ENCODE measurements around the gene ENPEP. TPM values are rescaled to one million over a fixed set of nuclear protein-coding genes. Genes with fewer than 3 reads are reported as not detected.
"Not testable (repeated sequence)": the region's sequence is repeated elsewhere in the genome, so short reads cannot be mapped to it uniquely, and the experiment has no call there.

The ENPEP gene
- total and polyA plus RNA-seq, 2 donors (not counting 1 experiment from before 2014, with no cell fraction given), result not detected

DNA sequence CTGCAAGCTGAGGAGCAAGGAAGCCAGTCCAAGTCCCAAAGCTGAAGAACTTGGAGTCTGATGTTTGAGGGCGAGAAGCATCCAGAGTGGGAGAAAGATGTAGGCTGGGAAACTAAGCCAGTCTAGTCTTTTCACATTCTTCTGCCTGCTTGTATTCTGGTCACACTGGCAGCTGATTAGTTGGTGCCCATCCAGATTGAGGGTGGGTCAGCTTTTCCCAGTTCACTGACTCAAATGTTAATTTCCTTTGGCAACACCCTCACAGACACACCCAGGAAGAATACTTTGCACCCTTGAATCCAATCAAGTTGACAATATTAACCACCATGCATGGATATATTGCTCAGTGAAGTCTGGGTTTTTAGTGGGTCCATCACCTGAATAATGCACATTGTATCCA is 36.7 kb upstream of the ENPEP start:
- 100% methylated on average over 1 of the region's 1 CpG for WGBS (ENCODE audit: insufficient coverage)
- POLR2A ChIA-PET; H3K27ac ChIP-seq (ENCODE audit: low read length in 2 of 2); H3K9me3 ChIP-seq (ENCODE audit: control extremely low read depth in 1 of 3, control insufficient read depth in 2 of 3, insufficient read depth in 1 of 3, low read length in 2 of 3); H3K4me1 Mint-ChIP-seq; H3K27ac Mint-ChIP-seq; H4K20me1 ChIP-seq (ENCODE audit: control insufficient read depth, insufficient read depth, low read length, poor library complexity, severe bottlenecking); DNase-seq; H3K4me3 ChIP-seq (ENCODE audit: control extremely low read depth in 1 of 5, extremely low read depth in 1 of 5, insufficient read depth in 1 of 5, low read depth in 2 of 5, low read length in 4 of 5); H3K9ac ChIP-seq (ENCODE audit: low read length); intact Hi-C loops (cut with micrococcal nuclease); H3K27me3 ChIP-seq (replicated peaks in 1 of 4; ENCODE audit: control extremely low read depth in 1 of 4, control insufficient read depth in 3 of 4, insufficient read depth in 4 of 4, low read length in 3 of 4); H3K9me3 Mint-ChIP-seq (ENCODE audit: insufficient read depth); H2AFZ ChIP-seq (ENCODE audit: insufficient read depth, low read depth, low read length, poor library complexity, severe bottlenecking); H3K4me1 ChIP-seq (ENCODE audit: control insufficient read depth in 2 of 2, insufficient read depth in 2 of 2, low read length in 2 of 2); H3K27me3 Mint-ChIP-seq; ATAC-seq (ENCODE audit: low read depth); H3K4me2 ChIP-seq (replicated peaks; ENCODE audit: low read depth, low read length, poor library complexity, severe bottlenecking); H3K79me2 ChIP-seq (ENCODE audit: control insufficient read depth, insufficient read depth, low read length); H3K36me3 ChIP-seq (replicated peaks in 1 of 2; ENCODE audit: control extremely low read depth in 1 of 2, control insufficient read depth in 1 of 2, extremely low read depth in 1 of 2, insufficient read depth in 2 of 2, low read length in 1 of 2); CTCF ChIA-PET; H3K4me3 Mint-ChIP-seq: not testable (repeated sequence)

DNA sequence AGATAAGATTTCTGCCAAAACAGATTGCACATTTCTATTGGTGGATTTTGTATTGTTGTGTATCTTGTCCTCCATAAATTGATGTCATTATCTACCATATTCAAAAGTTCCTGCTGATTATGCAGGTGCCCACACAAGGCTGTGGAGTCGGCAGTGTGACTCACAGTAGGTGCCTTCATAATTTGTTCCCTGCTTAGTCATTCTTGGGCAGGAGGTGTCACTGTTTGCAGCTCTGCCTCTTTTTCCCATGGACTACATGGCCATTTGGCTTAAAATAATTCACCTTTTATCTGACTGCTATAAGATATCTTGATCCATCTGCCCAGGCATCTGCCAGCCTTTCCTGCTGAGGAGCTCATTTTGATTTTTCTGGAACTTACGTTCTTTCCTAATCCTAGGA is 33.6 kb upstream of the ENPEP start:
- Histone ChIP-seq H3K79me2 (ENCODE audit: control insufficient read depth, insufficient read depth, low read length) (no peaks in the 10 kb centered on the region), H4K20me1 (ENCODE audit: control insufficient read depth, insufficient read depth, low read length, poor library complexity, severe bottlenecking) (no peaks in the 10 kb centered on the region), H3K27ac (ENCODE audit: low read length in 2 of 2) (no peak overlapping the region), H3K4me3 (ENCODE audit: control extremely low read depth in 1 of 5, extremely low read depth in 1 of 5, insufficient read depth in 1 of 5, low read depth in 2 of 5, low read length in 4 of 5) (no peak overlapping the region), H3K9ac (ENCODE audit: low read length) (no peak overlapping the region), H3K9me3 (ENCODE audit: control extremely low read depth in 1 of 3, control insufficient read depth in 2 of 3, insufficient read depth in 1 of 3, low read length in 2 of 3) (no peaks in the 10 kb centered on the region), H3K4me2 (replicated peaks; ENCODE audit: low read depth, low read length, poor library complexity, severe bottlenecking) (no peak overlapping the region), H3K27me3 (replicated peaks in 1 of 4; ENCODE audit: control extremely low read depth in 1 of 4, control insufficient read depth in 3 of 4, insufficient read depth in 4 of 4, low read length in 3 of 4) (no peaks in the 10 kb centered on the region), H3K36me3 (replicated peaks in 1 of 2; ENCODE audit: control extremely low read depth in 1 of 2, control insufficient read depth in 1 of 2, extremely low read depth in 1 of 2, insufficient read depth in 2 of 2, low read length in 1 of 2) (no peaks in the 10 kb centered on the region), H2AFZ (ENCODE audit: insufficient read depth, low read depth, low read length, poor library complexity, severe bottlenecking) (no peak overlapping the region), H3K4me1 (ENCODE audit: control insufficient read depth in 2 of 2, insufficient read depth in 2 of 2, low read length in 2 of 2) (no peaks in the 10 kb centered on the region)
- intact Hi-C loops (cut with micrococcal nuclease), result no loop called here
- H3K27ac Mint-ChIP-seq, result no peak overlapping the region
- H3K4me1 Mint-ChIP-seq, result no peaks in the 10 kb centered on the region
- peaks cover 1% of the 10 kb centered on the region for H3K27me3 Mint-ChIP-seq
- CTCF ChIA-PET, result no interaction called here
- WGBS (ENCODE audit: insufficient coverage), result 73% methylated on average over 1 of the region's 2 CpGs
- ATAC-seq (ENCODE audit: low read depth) (no peak), DNase-seq (no peak)
- H3K9me3 Mint-ChIP-seq (ENCODE audit: insufficient read depth), result no peaks in the 10 kb centered on the region
- POLR2A ChIA-PET, result no interaction called here
- H3K4me3 Mint-ChIP-seq, result no peak overlapping the region
- TF ChIP-seq, protein P1, sequence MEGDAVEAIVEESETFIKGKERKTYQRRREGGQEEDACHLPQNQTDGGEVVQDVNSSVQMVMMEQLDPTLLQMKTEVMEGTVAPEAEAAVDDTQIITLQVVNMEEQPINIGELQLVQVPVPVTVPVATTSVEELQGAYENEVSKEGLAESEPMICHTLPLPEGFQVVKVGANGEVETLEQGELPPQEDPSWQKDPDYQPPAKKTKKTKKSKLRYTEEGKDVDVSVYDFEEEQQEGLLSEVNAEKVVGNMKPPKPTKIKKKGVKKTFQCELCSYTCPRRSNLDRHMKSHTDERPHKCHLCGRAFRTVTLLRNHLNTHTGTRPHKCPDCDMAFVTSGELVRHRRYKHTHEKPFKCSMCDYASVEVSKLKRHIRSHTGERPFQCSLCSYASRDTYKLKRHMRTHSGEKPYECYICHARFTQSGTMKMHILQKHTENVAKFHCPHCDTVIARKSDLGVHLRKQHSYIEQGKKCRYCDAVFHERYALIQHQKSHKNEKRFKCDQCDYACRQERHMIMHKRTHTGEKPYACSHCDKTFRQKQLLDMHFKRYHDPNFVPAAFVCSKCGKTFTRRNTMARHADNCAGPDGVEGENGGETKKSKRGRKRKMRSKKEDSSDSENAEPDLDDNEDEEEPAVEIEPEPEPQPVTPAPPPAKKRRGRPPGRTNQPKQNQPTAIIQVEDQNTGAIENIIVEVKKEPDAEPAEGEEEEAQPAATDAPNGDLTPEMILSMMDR (IDR thresholded peaks at IDR 0.05), result no peak
- no peak for TF ChIP-seq EZH2 (IDR thresholded peaks at IDR 0.05; ENCODE audit: borderline replicate concordance, insufficient read depth, low read depth, low read length, poor library complexity, severe bottlenecking)

Data from B cell (primary cell).